B cell (primary cell): ENCODE data around the gene SAPCD2. TPM values are rescaled to one million over a fixed set of nuclear protein-coding genes. Genes with fewer than 3 reads are reported as not detected.

Experiments used
- ATAC-seq: fragments of 200-7000 bp; cut with Tn5 transposase; one replicate; pipeline ENCODE4 v1.10.0; 2021; ENCODE audit warnings: low read depth, mild to moderate bottlenecking, moderate number of reproducible peaks, moderate library complexity
- CTCF ChIA-PET: fragments of 350-600 bp; sonication (Branson Sonifier 250); formaldehyde crosslinking; loops from one replicate; lab custom pipeline; 2021; ENCODE audit warnings: antibody characterized with exemption, inconsistent platforms; lab: Charles Lee
- POLR2A ChIA-PET: fragments of 350-600 bp; sonication (Branson Sonifier 250); formaldehyde crosslinking; loops from one replicate; lab custom pipeline; 2021; ENCODE audit warnings: antibody characterized with exemption; lab: Charles Lee
- DNase-seq: peaks from one replicate; pipeline ENCODE4 v3.0.0; 2013
- H2AFZ ChIP-seq: 2 replicates; pipeline ENCODE4 v1.6.1; 2012; ENCODE audit warnings: mild to moderate bottlenecking, low read depth, low read length; ENCODE audit not compliant: insufficient read depth, poor library complexity, severe bottlenecking
- H3K27ac ChIP-seq, 2 donors: 1 replicate in 1 of 2; 2 replicates in 1 of 2; pipeline ENCODE4 v1.5.1; 2012 to 2013; ENCODE audit warnings: low read length in 2 of 2, mild to moderate bottlenecking in 2 of 2, moderate library complexity in 1 of 2
- H3K27me3 ChIP-seq, 4 experiments: fragments of 200-600 bp in 1 of 4; sonication (generic) in 1 of 4; replicated peaks in 1 of 4; 1 replicate in 2 of 4; 2 replicates in 2 of 4; pipeline versions ENCODE4 v1.6.1 to v1.7.0; 2013 to 2016; ENCODE audit warnings: low read length in 3 of 4, mild to moderate bottlenecking in 2 of 4, mixed read lengths in 1 of 4, moderate library complexity in 1 of 4; ENCODE audit not compliant: insufficient read depth in 4 of 4, control insufficient read depth in 3 of 4; ENCODE audit errors: control extremely low read depth in 1 of 4
- H3K36me3 ChIP-seq, 2 experiments: replicated peaks in 1 of 2; 1 replicate in 1 of 2; 2 replicates in 1 of 2; pipeline versions ENCODE4 v1.6.1 to v1.7.1; 2013; ENCODE audit warnings: low read length in 1 of 2; ENCODE audit not compliant: insufficient read depth in 2 of 2, control insufficient read depth in 1 of 2; ENCODE audit errors: control extremely low read depth in 1 of 2, extremely low read depth in 1 of 2
- H3K4me1 ChIP-seq, 2 donors: fragments of 200-600 bp in 1 of 2; sonication (generic) in 1 of 2; 1 replicate in 1 of 2; 2 replicates in 1 of 2; pipeline versions ENCODE4 v1.5.1 to v1.6.1; 2013 to 2017; ENCODE audit warnings: low read length in 2 of 2; ENCODE audit not compliant: control insufficient read depth in 2 of 2, insufficient read depth in 2 of 2
- H3K4me2 ChIP-seq: replicated peaks from 2 replicates; pipeline ENCODE3; 2012; ENCODE audit warnings: mild to moderate bottlenecking, low read depth, low read length; ENCODE audit not compliant: poor library complexity, severe bottlenecking
- H3K4me3 ChIP-seq, 5 experiments: fragments of 200-600 bp in 1 of 5; sonication (generic) in 1 of 5; 1 replicate in 3 of 5; 2 replicates in 2 of 5; pipeline versions ENCODE4 v1.5.1 to v1.7.0; 2011 to 2016; ENCODE audit warnings: low read length in 4 of 5, mild to moderate bottlenecking in 4 of 5, low read depth in 2 of 5, control low read depth in 1 of 5, moderate library complexity in 1 of 5; ENCODE audit not compliant: insufficient read depth in 1 of 5; ENCODE audit errors: control extremely low read depth in 1 of 5, extremely low read depth in 1 of 5
- H3K79me2 ChIP-seq: fragments of 200-600 bp; sonication (generic); one replicate; pipeline ENCODE4 v1.6.0; 2016; ENCODE audit warnings: low read length; ENCODE audit not compliant: control insufficient read depth, insufficient read depth
- H3K9ac ChIP-seq: fragments of 200-600 bp; sonication (generic); 2 replicates; pipeline ENCODE4 v1.6.1; 2017; ENCODE audit warnings: mild to moderate bottlenecking, low read length, moderate library complexity
- H3K9me3 ChIP-seq, 3 donors: one replicate each; pipeline versions ENCODE4 v1.6.1 to v1.7.1; 2013; ENCODE audit warnings: low read length in 2 of 3; ENCODE audit not compliant: control insufficient read depth in 2 of 3, insufficient read depth in 1 of 3; ENCODE audit errors: control extremely low read depth in 1 of 3
- H4K20me1 ChIP-seq: 2 replicates; pipeline ENCODE4 v1.6.0; 2012; ENCODE audit warnings: mild to moderate bottlenecking, low read length; ENCODE audit not compliant: insufficient read depth, control insufficient read depth, poor library complexity, severe bottlenecking
- H3K27ac Mint-ChIP-seq: one replicate; pipeline ENCODE4 v1.8.0; 2021; ENCODE audit warnings: mixed read lengths
- H3K27me3 Mint-ChIP-seq: one replicate; pipeline ENCODE4 v1.8.0; 2021; ENCODE audit warnings: mixed read lengths
- H3K4me1 Mint-ChIP-seq: one replicate; pipeline ENCODE4 v1.8.0; 2021; ENCODE audit warnings: mixed read lengths
- H3K4me3 Mint-ChIP-seq: one replicate; pipeline ENCODE4 v1.8.0; 2021; ENCODE audit warnings: mixed read lengths
- H3K9me3 Mint-ChIP-seq: one replicate; pipeline ENCODE4 v1.8.0; 2022; ENCODE audit warnings: mixed read lengths; ENCODE audit not compliant: insufficient read depth
- EZH2 ChIP-seq: IDR thresholded peaks from 2 replicates; pipeline ENCODE4 v1.6.1; 2012; ENCODE audit warnings: borderline replicate concordance, low read depth, mild to moderate bottlenecking, moderate library complexity, low read length; ENCODE audit not compliant: insufficient read depth, poor library complexity, severe bottlenecking
- whole genome bisulfite sequencing: methylation state at CpG from one replicate; pipeline ENCODE4 v1.1.5; 2013; ENCODE audit warnings: missing lambda C conversion rate; ENCODE audit not compliant: insufficient coverage; 5-methylcytosine and 5-hydroxymethylcytosine counted together
- intact Hi-C: fragments of 100-400 bp; cut with micrococcal nuclease; formaldehyde crosslinking; loops from one replicate; pipeline ENCODE4 v1.10.0; 2022
- polyA plus RNA-seq: library from polyadenylated mRNA; depleted of rRNA; stranded (reverse); fragments of >200 nt; gene quantifications from 2 replicates; pipeline ENCODE4 v1.2.3, GENCODE V29; 2012
- total RNA-seq, 2 donors: library from RNA; stranded (reverse); fragments of 120-200 nt in 1 of 2; gene quantifications; 1 replicate in 1 of 2; 2 replicates in 1 of 2; pipeline versions ENCODE4 v1.2.3 to v1.2.4, GENCODE V29; 2013 to 2022
- TF ChIP-seq, protein P1 (sequence below): fragments of 200-600 bp; IDR thresholded peaks from one replicate; pipeline ENCODE4 v1.8.0; 2022; ENCODE audit warnings: antibody characterized with exemption, mild to moderate bottlenecking

The SAPCD2 gene
- total and polyA plus RNA-seq, 2 donors (not counting 1 experiment from before 2014, with no cell fraction given) = 0.39 to 0.69 TPM

DNA sequence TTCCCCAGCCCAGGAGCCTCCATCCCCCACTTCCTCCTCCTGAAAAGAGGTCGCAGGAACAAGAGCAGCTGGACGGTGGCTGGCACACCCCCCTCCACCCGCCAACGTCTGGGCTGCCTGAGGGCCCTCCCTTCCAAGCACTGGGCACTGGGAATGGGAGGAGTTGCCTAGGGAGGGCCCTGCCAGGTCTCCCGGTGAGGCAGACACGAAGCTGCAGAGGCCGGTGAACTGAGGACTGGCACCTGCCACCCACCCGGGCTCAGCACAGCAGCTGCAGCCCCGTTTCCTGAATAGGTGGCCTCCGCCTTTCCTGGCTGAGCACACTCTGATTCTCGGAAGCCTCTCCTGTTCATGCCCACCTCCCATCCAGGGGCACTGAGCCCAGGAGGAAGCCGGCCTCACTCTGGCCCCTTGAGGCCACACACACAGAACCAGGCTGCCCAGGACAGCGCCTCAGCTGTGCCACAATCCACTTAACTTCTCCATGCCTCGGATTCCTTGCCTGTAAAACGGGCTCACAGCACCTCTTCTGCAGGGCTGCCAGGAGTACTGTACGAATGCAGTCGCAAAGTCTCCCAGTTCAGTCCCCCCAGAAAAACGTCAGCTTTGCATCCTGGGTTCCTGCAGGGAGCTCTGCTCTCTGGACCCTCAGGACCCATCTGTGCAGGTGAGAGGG, 25.7 kb downstream of the SAPCD2 start:
- Histone ChIP-seq H3K9me3 (peaks cover 0 to 37% (median 0%) of the 10 kb centered on the region in 3 donors), H3K27ac (no peak overlapping the region), H3K79me2 (no peaks in the 10 kb centered on the region), H2AFZ (no peak overlapping the region), H4K20me1 (peaks cover 5% of the 10 kb centered on the region), H3K36me3 (no peaks in the 10 kb centered on the region), H3K4me3 (no peak overlapping the region), H3K27me3 (peaks cover 0 to 70% (median 43%) of the 10 kb centered on the region in 4 experiments), H3K4me2 (peak overlapping the region; percentile 85), H3K4me1 (peaks cover 24 to 42% of the 10 kb centered on the region in 2 donors), H3K9ac (no peak overlapping the region)
- no peaks in the 10 kb centered on the region for H3K9me3 Mint-ChIP-seq
- H3K4me1 Mint-ChIP-seq = peaks cover 10% of the 10 kb centered on the region
- no peak for ATAC-seq
- CTCF ChIA-PET = interaction anchor here (1.0 to 2.4 kb wide), 6 partner anchors 8 to 23 kb away, joined by 3 to 12 read pairs (median 6); partner anchors contain the start of gene ABCA2
- intact Hi-C loops = no loop called here
- 7% methylated on average over 16 of the region's 18 CpGs for WGBS
- TF ChIP-seq, protein P1, sequence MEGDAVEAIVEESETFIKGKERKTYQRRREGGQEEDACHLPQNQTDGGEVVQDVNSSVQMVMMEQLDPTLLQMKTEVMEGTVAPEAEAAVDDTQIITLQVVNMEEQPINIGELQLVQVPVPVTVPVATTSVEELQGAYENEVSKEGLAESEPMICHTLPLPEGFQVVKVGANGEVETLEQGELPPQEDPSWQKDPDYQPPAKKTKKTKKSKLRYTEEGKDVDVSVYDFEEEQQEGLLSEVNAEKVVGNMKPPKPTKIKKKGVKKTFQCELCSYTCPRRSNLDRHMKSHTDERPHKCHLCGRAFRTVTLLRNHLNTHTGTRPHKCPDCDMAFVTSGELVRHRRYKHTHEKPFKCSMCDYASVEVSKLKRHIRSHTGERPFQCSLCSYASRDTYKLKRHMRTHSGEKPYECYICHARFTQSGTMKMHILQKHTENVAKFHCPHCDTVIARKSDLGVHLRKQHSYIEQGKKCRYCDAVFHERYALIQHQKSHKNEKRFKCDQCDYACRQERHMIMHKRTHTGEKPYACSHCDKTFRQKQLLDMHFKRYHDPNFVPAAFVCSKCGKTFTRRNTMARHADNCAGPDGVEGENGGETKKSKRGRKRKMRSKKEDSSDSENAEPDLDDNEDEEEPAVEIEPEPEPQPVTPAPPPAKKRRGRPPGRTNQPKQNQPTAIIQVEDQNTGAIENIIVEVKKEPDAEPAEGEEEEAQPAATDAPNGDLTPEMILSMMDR = no peak
- TF ChIP-seq EZH2 = no peak
- H3K4me3 Mint-ChIP-seq = peak overlapping the region; percentile 41
- peaks cover 12% of the 10 kb centered on the region for H3K27me3 Mint-ChIP-seq
- no peak overlapping the region for H3K27ac Mint-ChIP-seq
- POLR2A ChIA-PET = interaction anchor here (0.6 kb wide), 1 partner anchor 27 kb away, joined by 4 read pairs; no protein-coding TSS in a partner anchor
- no peak for DNase-seq

DNA sequence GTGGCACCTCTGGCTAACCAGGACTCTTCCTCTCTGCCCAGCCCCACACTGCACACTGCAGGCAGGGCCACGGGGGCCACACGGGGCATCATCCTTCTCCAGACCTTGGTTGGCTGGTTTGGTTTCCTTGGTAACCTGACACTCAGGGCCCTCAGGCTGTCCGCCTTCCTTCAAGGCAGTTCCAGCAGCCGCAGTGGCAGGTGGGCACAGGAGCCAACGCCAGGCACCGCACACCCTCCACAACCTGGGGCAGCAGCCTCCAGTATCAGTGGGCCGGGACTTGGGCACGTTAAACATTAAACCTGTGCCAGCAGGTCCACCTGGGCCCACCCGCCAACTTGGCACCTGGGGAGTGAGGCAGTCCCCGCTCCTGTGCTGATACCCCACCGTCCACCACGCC, 26.3 kb downstream of the SAPCD2 start:
- Histone ChIP-seq H3K27me3 (peaks cover 0 to 64% (median 40%) of the 10 kb centered on the region in 4 experiments), H3K36me3 (no peaks in the 10 kb centered on the region), H3K27ac (no peak overlapping the region), H3K4me2 (peak overlapping the region; percentile 85), H3K79me2 (no peaks in the 10 kb centered on the region), H2AFZ (no peak overlapping the region), H3K4me1 (peaks cover 24 to 42% of the 10 kb centered on the region in 2 donors), H3K9ac (no peak overlapping the region), H3K9me3 (peaks cover 0 to 37% (median 0%) of the 10 kb centered on the region in 3 donors), H4K20me1 (peaks cover 5% of the 10 kb centered on the region), H3K4me3 (no peak overlapping the region)
- Mint-ChIP-seq H3K4me1 (peaks cover 10% of the 10 kb centered on the region), H3K27ac (no peak overlapping the region), H3K9me3 (no peaks in the 10 kb centered on the region), H3K27me3 (peaks cover 9% of the 10 kb centered on the region), H3K4me3 (no peak overlapping the region)
- ChIA-PET CTCF (interaction anchor here (1.0 to 2.4 kb wide), 5 partner anchors 9 to 27 kb away, joined by 3 to 12 read pairs (median 7); partner anchors contain the start of gene ABCA2), POLR2A (no interaction called here)
- TF ChIP-seq, protein P1 = no peak
- no peak for TF ChIP-seq EZH2
- ATAC-seq (no peak), DNase-seq (no peak)
- WGBS = 61% methylated on average over 12 of the region's 12 CpGs
- intact Hi-C loops = no loop called here
